ENCODE results near the gene ATRIP.

- TF ChIP-seq POLR2A (IDR thresholded peaks at IDR 0.05) = no peak
- TF ChIP-seq, protein P1, sequence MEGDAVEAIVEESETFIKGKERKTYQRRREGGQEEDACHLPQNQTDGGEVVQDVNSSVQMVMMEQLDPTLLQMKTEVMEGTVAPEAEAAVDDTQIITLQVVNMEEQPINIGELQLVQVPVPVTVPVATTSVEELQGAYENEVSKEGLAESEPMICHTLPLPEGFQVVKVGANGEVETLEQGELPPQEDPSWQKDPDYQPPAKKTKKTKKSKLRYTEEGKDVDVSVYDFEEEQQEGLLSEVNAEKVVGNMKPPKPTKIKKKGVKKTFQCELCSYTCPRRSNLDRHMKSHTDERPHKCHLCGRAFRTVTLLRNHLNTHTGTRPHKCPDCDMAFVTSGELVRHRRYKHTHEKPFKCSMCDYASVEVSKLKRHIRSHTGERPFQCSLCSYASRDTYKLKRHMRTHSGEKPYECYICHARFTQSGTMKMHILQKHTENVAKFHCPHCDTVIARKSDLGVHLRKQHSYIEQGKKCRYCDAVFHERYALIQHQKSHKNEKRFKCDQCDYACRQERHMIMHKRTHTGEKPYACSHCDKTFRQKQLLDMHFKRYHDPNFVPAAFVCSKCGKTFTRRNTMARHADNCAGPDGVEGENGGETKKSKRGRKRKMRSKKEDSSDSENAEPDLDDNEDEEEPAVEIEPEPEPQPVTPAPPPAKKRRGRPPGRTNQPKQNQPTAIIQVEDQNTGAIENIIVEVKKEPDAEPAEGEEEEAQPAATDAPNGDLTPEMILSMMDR (IDR thresholded peaks at IDR 0.05) = no peak
These were observed 9.9 kb downstream of the ATRIP start for GRCh38 chr3:48456456-48456855.

Measured in stomach (tissue), 4 donors.